Breast epithelium (tissue), 3 donors: ENCODE results near the gene NBR1.

Experiments used
- POLR2A ChIP-seq: fragments of 450-650 bp; IDR thresholded peaks from one replicate; pipeline ENCODE4 v1.6.1; 2016; ENCODE audit warnings: antibody characterized with exemption, mild to moderate bottlenecking, moderate library complexity
- POLR2AphosphoS5 ChIP-seq, 3 donors: sonication (generic); formaldehyde crosslinking; IDR thresholded peaks; one replicate each; pipeline ENCODE4 v1.6.1; 2017; ENCODE audit warnings: antibody characterized with exemption in 3 of 3
- TF ChIP-seq, protein P1 (sequence below), 3 donors: fragments of 450-650 bp; IDR thresholded peaks; one replicate each; pipeline ENCODE4 v1.5.1; 2016 to 2017; ENCODE audit warnings: antibody characterized with exemption in 3 of 3, mild to moderate bottlenecking in 3 of 3, moderate library complexity in 3 of 3

DNA sequence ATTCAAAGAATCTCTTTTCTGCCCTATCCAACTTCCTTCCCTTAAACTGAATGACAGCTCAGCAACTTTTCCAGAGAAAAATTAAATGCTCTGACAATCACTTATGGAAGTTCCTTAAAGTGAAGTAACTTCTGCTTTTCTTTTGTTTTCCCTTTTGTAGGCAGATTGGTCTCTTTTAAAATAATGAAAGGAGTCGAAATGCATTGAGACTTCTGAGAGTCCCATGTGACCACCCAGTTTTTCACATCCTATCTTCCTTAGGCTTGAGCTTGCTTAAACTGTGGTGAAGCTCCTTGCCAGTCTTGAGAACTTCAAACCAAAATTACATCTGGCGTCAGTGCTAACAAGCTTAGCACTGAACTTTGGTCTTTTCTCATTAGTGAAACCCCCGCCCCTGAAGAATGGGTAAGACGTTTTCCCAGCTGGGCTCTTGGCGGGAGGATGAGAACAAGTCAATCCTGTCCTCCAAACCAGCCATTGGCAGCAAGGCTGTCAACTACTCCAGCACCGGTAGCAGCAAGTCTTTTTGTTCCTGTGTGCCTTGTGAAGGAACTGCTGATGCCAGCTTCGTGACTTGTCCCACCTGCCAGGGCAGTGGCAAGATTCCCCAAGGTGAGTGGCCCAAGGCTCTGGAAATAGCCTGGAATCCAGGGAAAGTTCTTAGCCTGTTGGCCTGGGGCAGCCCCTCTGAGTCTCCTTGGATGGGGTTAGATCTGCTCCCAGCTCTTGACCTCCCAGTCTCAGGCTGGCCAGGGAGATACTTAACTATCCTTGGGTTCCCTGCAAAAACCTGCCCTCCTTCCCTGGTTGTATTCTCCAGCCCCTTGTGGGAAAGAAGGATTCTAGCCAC lies 41.9 kb downstream of the NBR1 start:
- TF ChIP-seq POLR2A (no peak), POLR2AphosphoS5 (IDR thresholded peaks at IDR 0.05) (no peak)
- TF ChIP-seq, protein P1, sequence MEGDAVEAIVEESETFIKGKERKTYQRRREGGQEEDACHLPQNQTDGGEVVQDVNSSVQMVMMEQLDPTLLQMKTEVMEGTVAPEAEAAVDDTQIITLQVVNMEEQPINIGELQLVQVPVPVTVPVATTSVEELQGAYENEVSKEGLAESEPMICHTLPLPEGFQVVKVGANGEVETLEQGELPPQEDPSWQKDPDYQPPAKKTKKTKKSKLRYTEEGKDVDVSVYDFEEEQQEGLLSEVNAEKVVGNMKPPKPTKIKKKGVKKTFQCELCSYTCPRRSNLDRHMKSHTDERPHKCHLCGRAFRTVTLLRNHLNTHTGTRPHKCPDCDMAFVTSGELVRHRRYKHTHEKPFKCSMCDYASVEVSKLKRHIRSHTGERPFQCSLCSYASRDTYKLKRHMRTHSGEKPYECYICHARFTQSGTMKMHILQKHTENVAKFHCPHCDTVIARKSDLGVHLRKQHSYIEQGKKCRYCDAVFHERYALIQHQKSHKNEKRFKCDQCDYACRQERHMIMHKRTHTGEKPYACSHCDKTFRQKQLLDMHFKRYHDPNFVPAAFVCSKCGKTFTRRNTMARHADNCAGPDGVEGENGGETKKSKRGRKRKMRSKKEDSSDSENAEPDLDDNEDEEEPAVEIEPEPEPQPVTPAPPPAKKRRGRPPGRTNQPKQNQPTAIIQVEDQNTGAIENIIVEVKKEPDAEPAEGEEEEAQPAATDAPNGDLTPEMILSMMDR (IDR thresholded peaks at IDR 0.05) = no peak
